Dedifferentiated amniotic fluid mesenchymal stem cell (primary cell): ENCODE results near the gene ADTRP.

Source experiments
- DNase-seq: peaks from one replicate; pipeline ENCODE4 v3.0.0-alpha.2; 2016; ENCODE audit errors: extremely low spot score

The ADTRP gene

DNA sequence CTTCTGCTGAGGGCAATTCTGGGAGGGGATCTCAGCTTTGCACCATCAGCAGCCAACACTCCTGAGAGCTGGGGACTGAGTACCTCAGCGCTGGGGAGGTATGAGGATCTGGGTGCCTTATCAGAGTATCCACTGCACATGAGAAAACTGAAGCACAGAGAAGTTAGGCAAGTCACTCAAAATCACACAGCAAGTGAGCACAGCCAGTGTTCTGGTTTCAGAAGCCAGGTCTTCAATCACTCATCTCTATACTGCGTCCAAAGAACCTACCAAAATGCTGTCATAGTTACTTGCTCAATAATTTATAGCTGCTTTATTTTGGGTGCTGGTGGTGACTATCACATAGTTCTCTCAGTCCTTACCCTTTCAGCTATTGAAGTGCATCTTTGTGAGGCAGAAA is 5.0 kb downstream of the ADTRP start:
- no peak for DNase-seq

DNA sequence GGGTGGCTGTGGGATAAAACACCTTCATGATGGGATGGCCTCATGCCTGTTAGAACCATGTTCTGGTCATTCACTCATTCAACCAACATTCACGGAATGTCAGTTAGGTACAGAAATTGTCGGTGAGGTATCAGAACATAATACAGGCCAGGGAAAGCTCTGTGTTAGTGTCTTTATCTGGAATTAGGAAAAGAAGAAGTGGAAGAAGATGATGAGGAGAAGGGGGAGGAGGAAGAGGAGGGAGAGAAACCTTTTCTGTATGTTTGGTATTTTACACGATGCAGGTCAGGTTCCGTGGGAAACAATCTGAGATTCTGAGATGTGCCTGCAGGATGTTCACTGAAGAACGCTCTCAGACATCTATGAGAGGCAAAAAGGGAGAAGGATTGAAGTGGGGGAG is 5.6 kb downstream of the ADTRP start:
- DNase-seq, result no peak

DNA sequence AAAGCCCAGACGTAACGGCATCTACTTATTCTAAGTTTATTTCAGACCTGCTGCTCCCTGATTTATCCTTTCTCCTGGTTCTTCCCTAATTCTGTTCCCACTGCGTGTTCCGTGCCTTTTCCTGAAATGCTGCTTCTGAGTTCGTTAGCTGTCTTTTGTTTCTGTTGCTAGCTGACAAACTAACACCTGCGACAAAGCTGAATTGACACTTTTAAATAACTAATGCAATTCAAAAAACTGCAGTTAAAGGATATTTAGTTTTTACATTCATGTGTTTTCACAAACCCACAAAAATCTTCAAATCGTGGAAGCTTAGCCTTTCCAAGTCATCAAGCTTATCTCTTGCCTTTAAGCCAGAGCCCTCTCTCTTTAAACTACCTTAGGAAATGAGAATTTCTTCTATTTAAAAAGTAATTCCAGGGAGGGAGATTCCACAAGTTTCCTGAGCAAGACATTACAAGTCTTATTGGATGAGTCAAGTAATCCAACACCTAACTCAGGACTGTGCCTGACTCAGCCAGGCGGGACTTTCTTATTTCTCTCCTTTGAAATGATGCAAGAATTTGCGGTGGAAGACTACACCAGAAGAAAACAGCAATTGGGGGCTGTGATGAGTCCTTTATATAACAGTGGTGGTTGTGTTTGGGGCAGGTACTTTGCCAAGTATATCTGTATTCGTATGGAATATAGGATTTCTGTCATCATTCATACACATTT is 6.3 kb downstream of the ADTRP start:
- peak; percentile 96 for DNase-seq

DNA sequence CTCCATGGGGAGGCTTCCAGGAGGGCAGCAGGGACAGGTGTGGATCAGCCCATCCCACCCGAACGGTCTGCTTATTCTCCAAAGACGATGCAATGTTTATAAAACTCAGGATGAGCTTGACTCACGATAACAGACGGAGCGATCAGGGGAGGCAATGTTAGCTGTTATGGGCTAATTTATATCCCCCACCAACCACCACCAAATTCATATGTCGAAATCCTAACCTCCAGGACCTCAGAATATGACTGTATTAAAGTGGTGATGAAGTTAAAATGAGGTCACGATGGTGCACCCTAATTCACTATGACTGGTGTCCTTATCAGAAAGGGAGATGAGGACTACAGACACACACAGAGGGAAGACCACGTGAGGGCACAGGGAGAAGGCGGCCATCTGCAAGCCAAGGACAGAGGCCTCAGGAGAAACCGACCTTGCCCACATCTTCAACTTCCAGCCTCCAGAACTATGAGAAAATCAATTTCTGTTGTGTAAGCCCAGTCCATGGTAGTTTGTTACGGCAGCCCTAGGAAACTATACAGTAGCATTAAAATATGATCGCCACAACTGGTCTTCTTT is 7.0 kb downstream of the ADTRP start:
- DNase-seq, result no peak

DNA sequence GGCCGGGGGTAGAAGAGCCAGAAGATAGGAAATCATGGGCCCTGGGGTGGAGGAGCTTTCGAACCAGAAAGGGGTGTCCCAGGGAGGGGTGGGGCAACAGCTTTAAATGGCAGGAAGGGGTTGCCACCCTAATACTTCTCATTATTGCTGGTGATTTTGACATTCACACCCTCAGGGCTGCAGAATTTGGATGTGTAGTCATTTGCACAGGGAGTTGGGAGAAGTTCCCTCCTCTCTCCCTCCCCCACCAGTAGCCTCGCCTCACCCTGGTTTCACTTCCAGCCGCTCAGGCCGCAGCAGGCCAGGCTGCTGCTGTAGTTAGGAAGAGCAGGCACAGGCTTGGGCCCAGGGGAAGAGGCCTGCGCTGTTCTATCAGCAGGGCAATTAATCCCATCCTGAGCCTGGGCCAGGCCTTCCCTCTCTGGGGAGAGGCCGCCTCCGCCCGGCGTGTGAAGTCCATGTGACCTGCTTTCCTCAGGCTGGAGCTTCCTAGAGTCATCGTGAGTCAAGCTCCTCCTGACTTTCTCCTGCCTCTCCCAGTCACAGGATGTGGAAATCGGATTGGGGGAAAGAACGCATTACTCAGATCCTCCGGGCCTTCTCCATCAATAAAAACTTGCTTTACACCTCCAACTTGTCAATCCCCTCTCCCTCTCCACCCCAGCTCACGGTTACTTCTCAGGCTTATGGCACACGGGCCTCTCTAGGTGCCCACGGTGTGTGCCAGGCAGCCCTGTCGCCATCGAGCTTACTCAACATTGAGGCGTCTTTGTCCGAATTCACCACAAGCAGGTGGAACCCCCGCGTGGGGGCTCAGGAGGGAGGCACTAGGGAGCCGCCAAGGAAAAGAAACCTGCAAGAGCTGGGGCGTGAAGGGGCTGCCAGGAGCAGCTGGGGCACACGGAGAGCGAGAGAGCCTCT is 7.8 kb downstream of the ADTRP start:
- DNase-seq, result peak; percentile 96

DNA sequence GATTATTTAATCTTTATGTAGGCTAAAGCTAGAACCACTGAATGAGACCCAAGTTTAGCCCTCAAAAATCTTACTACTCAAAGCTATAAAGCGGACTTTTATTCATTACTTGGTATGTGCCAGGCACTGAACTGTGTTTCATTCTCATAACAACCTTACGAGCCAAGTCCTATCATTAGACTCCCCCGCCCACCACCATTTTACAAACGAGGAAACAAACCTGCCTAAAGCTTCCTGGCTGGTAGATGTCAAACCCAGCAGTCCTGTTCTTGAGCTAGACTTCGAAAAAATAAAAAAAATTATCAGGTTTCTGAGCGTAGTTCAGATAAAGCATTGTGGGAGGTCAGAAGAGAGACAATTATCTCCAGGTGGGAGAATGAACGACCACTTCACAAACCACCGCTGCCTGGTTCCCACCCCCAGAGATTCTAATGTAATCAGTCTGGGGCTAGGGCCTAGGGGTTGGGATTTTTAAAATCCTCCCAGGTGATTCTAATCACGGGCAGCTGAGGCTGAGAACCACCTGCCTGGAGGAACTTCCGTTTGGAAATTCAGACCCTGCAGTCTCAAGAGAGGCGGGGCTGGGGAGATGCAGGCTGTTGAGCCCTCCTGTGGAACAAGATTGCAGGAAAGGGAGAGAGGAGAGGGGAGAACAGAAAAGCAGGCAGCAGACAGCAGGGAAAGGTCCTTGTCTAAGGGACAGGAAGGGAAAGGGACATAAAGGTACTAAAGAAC is 8.6 kb downstream of the ADTRP start:
- DNase-seq, result no peak

DNA sequence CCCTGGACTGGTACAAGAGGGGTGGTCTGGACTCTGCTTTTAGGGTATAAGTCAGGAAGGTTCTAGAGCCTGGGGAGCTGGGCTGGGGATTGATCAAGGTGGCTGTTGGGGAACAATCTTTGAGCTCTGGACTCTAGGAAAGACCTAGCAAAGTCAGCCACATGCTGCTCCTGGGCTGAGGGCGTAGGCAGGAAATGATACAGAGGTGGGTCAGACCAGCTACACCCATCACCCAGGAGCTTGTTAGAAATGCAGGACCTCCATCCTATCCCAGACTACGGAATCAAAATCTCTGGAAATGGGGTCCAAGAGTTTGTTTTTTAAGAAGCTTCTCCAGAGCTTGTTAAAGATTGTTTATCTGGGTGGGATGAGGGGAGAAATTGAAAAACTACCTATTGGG is 9.4 kb downstream of the ADTRP start:
- no peak for DNase-seq

DNA sequence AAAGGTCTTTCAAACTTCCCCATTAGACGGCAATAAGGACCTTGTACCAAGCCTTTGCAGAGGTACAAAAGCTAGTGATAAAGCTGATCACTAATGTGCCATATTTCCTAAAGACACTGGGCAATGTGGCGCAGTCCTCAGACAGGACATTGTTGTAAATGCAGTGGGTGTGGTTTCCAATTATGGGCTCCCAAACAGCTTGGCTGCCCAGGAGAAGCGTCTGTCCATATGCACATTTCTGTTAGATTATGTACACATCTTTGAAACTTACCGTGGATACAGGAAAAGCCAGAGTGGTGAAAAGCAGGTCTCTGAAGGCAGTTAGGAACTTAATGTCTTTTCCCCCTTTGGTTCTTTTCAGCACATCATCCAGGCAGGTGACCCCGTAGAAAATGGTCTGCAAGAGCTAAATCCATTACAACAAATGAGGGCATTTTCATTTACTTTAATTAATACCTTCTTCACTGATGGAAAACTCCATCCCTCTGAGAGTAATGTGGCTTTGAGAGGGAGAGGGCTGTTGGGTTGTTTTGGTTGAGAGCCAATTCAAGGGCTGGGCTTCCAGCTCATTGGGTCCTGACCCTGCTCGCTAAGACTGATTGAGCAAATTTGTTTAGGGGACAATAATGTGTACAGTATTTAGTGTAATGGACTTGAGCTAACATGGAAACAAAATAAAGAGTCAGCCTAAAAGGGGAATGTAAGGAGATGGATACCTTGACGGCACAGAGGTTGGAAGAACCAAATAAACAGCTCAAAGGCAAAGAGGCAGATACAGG is 10.4 kb downstream of the ADTRP start:
- no peak for DNase-seq

DNA sequence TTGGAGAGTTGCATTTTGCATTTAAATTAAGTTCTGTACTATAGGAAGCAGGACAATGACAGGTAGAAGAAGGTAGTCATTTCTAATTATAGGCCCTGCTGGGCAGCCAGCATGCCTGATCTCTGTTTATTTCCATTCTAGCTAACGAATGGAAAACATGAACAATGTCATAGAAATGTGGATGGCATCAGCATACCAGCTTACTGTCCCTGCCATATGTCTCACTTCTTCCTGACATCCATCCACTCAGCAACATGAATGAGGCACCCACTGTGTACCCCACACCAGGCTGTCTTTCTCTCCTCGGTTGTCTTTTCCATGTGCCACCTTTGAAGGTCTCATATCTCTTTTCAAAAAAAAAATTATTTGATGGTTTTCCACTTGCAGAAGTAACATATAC is 11.1 kb downstream of the ADTRP start:
- DNase-seq, result no peak

DNA sequence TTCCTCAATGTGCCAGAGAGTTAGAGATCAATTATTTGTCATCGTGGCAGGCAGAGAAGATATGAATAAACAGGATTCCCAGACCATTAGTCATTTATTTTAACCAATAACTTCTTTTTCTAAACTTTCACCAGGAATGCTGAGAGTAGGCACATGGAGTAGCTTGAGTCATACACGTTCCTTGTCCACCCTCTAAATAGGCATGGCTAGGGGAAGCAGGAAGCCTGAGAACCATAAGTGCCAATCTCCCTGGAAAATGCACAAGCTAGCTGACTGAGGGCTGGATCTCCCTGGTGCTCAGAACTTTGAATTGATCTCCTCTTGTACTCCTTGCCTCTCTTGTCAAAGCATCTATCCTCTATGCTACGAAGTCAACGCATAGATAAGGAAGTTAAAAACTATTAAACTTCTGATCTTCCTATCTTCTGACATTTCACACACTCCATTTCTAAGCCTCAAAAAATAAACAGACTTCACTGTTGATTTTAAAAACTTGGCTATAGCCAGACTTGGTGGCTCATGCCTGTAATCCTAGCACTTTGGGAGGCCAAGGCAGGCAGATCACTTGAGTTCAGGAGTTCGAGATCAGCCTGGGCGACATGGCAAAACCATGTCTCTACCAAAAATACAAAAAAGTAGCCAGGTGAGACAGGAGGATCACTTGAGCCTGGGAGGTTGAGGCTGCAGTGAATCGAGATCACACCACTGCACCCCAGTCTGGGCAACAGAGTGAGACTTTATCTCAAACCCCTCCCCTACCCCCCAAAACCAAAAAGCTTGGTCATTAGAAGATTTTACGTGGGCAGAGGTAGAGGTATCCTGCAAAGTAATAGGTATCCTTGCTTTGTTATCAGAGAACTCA is 11.8 kb downstream of the ADTRP start:
- peak; percentile 97 for DNase-seq

DNA sequence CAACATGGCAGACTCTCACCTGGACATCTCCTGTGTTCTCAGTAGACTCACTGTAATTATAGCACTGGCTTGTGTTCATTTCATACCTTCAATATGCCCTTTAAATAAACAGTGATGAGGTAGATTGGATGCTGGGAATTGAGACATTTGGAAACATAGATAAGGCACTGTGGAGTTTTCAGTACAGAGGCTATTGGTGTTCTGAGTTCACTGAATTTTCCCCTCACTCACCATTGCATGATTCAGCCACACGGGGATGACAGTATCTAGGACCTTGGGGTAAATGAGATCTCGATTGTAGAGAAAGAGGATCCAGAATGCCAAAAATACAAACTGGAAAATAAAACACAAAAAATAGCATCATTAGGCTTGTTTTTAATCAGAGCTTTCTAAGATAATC is 12.6 kb downstream of the ADTRP start:
- no peak for DNase-seq

DNA sequence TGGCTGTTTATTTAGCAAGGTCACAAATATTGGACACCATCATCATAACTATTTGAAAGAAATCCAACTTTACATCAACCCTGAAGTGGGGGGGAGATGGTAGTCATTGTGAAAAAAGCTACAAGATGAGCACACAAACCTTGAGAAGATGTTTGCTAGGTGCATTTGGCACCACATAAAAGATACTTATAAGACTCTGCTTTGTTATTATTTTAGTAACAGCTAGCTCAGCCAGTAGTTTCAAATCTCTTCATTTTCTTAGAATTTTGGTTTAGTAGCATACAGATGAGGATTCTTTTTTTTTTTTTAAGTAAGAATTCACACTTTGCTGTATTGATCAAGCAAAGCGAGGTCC is 14.4 kb downstream of the ADTRP start:
- DNase-seq, result no peak

DNA sequence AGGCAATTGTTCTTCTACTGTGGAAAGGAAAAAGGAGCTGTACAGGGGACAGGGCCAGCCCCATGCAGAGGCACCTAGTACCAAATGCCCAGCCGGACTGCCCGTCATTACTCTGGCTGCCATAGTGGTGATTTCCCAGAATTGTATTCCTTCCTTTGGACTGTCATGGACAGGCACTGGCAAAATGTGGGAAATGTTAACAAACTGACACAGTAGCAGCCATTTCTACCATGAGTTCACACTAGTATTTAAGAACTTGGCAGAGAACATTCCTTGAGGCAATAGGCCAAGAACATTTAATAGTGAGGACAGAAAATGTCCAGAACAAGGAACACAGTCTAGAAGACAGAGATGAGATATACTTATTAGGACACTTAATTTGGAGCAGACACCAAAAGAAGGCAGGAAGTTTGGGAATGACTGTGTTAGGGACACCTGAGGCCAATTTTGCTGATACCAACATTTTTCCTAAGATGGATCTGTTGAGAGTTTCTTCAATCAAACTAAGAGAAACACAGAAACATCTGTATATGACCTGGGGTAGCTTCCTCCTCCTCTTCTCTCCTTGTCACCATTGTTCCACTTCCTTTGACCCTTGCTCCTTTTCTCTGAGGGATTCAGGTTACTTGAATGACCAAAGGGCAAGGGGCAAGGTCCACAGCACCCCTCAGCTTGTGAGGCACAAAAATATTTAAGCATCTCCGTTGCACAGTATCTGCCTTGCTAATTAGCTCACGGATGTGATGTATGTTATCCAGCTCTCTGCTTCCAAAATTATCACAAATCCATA is 14.9 kb downstream of the ADTRP start:
- no peak for DNase-seq

DNA sequence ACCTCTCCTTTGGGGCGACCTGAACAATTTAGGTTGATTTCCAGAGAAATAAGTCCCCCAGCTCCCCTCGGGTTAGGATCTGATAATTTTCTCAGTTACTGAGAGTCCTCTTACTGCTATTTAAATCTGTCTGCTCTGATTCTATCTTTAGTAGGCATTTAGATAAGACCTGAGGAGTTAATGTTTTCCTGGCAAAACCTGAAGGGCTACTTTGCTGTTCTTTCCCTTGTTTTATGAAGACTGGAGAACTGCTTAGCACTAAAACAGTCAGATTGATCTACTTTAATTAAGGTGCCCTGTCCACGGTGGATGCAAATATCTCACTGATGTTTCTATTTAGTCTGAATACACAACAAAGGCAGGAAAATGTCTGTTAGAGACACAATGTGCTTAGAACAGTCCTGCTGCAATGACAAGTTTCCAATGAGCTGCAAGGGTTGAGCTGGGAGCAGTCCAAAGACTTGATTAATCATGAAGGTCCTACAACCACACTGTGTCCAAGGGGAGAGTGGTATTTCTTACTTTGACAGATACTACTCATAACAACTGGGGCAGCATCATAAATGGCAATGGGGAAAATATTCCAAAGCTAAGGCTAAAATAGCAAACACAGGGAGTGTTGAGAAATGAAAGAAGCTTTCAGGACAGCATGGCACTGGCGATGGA is 15.7 kb downstream of the ADTRP start:
- no peak for DNase-seq

DNA sequence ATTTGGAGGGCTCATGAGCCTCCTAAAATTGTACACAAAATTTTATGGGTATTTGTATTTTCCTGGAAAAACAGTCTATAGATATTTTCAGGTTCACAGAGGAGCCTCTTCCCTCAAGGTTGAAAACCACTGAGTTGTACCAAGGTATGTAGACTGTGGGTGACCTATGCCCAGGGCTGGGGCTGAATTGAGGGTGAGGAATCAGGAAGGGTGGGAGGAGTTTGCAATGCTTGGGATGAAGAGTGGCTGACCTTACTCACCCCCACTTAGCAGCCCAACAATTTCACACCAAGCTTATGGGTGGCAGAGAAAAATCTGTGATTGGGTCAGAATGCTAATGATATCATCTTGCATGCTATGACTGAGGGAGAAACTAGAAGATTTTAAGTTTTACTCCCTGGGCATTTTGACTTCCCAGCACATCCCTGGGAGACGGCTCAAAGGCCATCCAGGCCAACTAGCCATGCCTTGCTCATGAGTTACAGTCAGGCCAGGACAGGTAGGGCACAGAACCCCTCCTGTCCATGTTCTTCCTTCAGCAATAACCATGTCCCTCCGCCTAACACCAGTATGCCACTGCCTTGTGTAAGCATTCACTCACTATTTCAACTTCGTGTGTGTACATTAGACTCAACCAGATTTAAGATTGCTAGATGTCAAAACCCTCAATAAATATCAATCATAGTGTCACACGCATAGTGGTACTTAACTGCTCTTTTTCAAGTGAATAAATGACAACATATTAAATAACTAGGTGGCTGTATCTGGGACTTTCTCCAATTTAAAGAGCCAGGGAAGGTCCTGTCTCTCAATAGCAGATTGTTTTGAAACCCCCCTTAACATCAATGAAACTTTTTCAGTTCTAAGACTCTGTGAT is 16.6 kb downstream of the ADTRP start:
- DNase-seq, result no peak

DNA sequence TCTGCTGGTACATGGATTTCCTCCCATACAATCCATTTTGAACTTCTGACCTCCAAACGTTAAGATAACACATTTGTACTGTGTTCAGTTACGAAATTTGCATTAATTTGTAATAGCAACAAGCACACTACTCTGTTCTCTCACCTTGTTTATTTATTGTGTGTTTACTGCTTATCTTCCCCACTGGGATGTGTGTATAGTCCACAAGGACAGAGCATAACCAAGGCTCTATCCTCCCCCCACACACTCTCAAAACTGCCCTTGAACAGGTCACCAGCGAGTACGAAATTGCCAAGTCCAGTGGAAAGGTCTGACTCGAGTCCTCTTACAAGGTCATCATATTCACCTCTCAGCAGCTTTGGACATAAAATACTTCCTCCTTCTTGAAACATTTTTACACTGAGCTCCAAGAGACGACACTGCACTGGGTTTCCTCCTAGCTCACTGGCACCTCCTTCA is 18.6 kb downstream of the ADTRP start:
- DNase-seq, result no peak

DNA sequence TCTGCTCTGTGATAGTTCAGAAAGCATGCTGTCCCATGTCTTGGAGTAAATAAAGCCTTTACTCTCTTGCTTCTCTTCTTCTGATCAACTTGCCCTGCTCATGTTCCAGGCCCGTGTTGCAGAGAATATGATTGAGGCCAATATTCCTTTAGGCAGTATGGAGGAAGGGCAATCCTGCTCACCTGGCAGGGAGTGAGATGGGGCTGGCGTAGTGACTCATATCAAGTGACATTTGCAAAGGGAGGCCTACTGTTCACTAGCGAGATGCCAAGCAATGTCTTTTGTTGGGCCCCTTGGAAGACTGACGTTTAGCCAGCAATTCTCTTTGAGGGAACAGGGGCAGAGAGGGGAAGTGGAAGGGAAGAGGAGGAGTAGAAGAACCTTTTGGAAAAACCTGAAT is 19.7 kb downstream of the ADTRP start:
- no peak for DNase-seq

DNA sequence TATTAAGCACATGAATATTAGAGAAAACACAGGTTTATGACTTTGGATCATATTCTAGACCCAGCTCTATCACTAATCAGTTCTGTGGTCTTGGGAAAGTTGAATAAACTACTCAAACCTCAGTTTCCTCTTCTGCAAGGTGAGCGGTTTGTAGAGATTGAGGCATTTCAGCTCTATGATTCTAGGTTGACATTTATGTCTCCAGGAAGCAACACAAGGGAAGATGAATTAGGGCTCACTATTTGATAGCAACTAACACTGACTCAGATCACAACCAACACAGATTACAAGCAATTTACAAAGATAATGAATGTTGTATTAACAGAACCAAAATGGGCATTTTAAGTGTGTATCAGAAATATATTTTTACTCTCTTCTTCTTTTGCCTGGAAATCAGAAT is 21.9 kb downstream of the ADTRP start:
- DNase-seq, result no peak
